Thyroid gland (tissue), 4 donors: ENCODE measurements around the gene SPTY2D1. TPM values are rescaled to one million over a fixed set of nuclear protein-coding genes. Genes with fewer than 3 reads are reported as not detected.

ENCODE experiments used
- DNase-seq, 2 donors: peaks; one replicate each; pipeline ENCODE4 v3.0.0-alpha.2; 2019
- H3K27ac ChIP-seq, 3 donors: fragments of 200-600 bp; sonication (generic); 1 replicate in 2 of 3; 2 replicates in 1 of 3; pipeline ENCODE4 v1.5.1; 2016 to 2019; ENCODE audit warnings: mild to moderate bottlenecking in 1 of 3, moderate library complexity in 1 of 3
- H3K27me3 ChIP-seq: fragments of 200-600 bp; sonication (generic); one replicate; pipeline ENCODE4 v1.5.1; 2019
- H3K36me3 ChIP-seq, 2 donors: fragments of 200-600 bp; sonication (generic); one replicate each; pipeline ENCODE4 v1.5.1; 2016 to 2019
- H3K4me1 ChIP-seq, 2 donors: fragments of 200-600 bp; sonication (generic); one replicate each; pipeline ENCODE4 v1.5.1; 2017 to 2019
- H3K4me3 ChIP-seq, 3 donors: fragments of 200-600 bp; sonication (generic); replicated peaks in 1 of 3; 1 replicate in 2 of 3; 2 replicates in 1 of 3; pipeline ENCODE4 v1.5.1; 2016; ENCODE audit warnings: mild to moderate bottlenecking in 1 of 3
- H3K9me3 ChIP-seq: fragments of 200-600 bp; sonication (generic); one replicate; pipeline ENCODE4 v1.5.1; 2017
- CTCF ChIP-seq, 6 experiments: fragments of 200-600 bp in 3 of 6; fragments of 450-650 bp in 3 of 6; sonication (generic) in 3 of 6; IDR thresholded peaks; one replicate each; pipeline ENCODE4 v1.5.1; 2016 to 2019; ENCODE audit warnings: antibody characterized with exemption in 6 of 6, mild to moderate bottlenecking in 2 of 6, inconsistent platforms in 1 of 6, moderate library complexity in 1 of 6
- POLR2A ChIP-seq, 2 donors: fragments of 450-650 bp; IDR thresholded peaks; one replicate each; pipeline ENCODE4 v1.6.1; 2017; ENCODE audit warnings: antibody characterized with exemption in 2 of 2, mild to moderate bottlenecking in 2 of 2, moderate library complexity in 1 of 2
- whole genome bisulfite sequencing, 2 donors: methylation state at CpG; one replicate each; pipeline ENCODE4 v1.1.5; 2017; 5-methylcytosine and 5-hydroxymethylcytosine counted together
- intact Hi-C: fragments of 100-400 bp; cut with DNase I; formaldehyde crosslinking; loops from one replicate; pipeline ENCODE4 v1.15.1; 2023
- total RNA-seq, 4 donors: library from RNA; depleted of rRNA; stranded (reverse); fragments of >200 nt; gene quantifications; one replicate each; pipeline ENCODE4 v1.2.3, GENCODE V29; 2016

The SPTY2D1 gene
- total RNA-seq, 4 donors from 2014 or later = 18.1 to 26.9 (median 24.9) TPM

- intact Hi-C loops = loop anchor here (5.0 to 10.0 kb wide), 4 partner anchors 48 to 311 kb away; partner anchors contain the start of genes GTF2H1, HPS5 and UEVLD
- DNase-seq = no peak
- WGBS, 2 donors = 52 to 54% methylated on average over 2 of the region's 2 CpGs
- Histone ChIP-seq H3K27ac (no peak overlapping the region), H3K4me1 (peaks cover 8 to 14% of the 10 kb centered on the region in 2 donors), H3K4me3 (no peak overlapping the region), H3K36me3 (no peaks in the 10 kb centered on the region), H3K27me3 (no peaks in the 10 kb centered on the region), H3K9me3 (no peaks in the 10 kb centered on the region)
- TF ChIP-seq POLR2A (IDR thresholded peaks at IDR 0.05) (no peak), CTCF (IDR thresholded peaks at IDR 0.05) (no peak)
These were observed 1.3 kb downstream of the SPTY2D1 start for GRCh38 chr11:18632841-18633240.

GRCh38 chr11:18624161-18624560, 10.0 kb downstream of the SPTY2D1 start:
- peaks cover 0 to 3% of the 10 kb centered on the region in 2 donors for H3K4me1 ChIP-seq
- WGBS, 2 donors = 90 to 94% methylated on average over 1 of the region's 1 CpG
- no peak overlapping the region for H3K27ac ChIP-seq
- H3K9me3 ChIP-seq = no peaks in the 10 kb centered on the region
- no peaks in the 10 kb centered on the region for H3K27me3 ChIP-seq
- DNase-seq = no peak
- no peak for TF ChIP-seq POLR2A (IDR thresholded peaks at IDR 0.05)
- no peak for TF ChIP-seq CTCF (IDR thresholded peaks at IDR 0.05)
- intact Hi-C loops = no loop called here
- no peak overlapping the region for H3K4me3 ChIP-seq
- H3K36me3 ChIP-seq = no peaks in the 10 kb centered on the region

GRCh38 chr11:18623707-18624106, 10.4 kb downstream of the SPTY2D1 start:
- H3K9me3 ChIP-seq = no peaks in the 10 kb centered on the region
- no peak for DNase-seq
- TF ChIP-seq POLR2A (IDR thresholded peaks at IDR 0.05) = no peak
- TF ChIP-seq CTCF (IDR thresholded peaks at IDR 0.05) = no peak
- intact Hi-C loops = no loop called here
- H3K27me3 ChIP-seq = no peaks in the 10 kb centered on the region
- H3K27ac ChIP-seq = no peak overlapping the region
- WGBS, 2 donors = 100% methylated on average over 2 of the region's 2 CpGs
- no peak overlapping the region for H3K4me3 ChIP-seq
- H3K4me1 ChIP-seq = peaks cover 3 to 5% of the 10 kb centered on the region in 2 donors
- H3K36me3 ChIP-seq = no peaks in the 10 kb centered on the region

GRCh38 chr11:18618342-18619025, 15.7 kb downstream of the SPTY2D1 start:
- H3K36me3 ChIP-seq = peaks cover 22% of the 10 kb centered on the region in 2 donors
- H3K9me3 ChIP-seq = no peaks in the 10 kb centered on the region
- no peak overlapping the region for H3K27ac ChIP-seq
- no peaks in the 10 kb centered on the region for H3K27me3 ChIP-seq
- WGBS, 2 donors = 54 to 60% methylated on average over 5 of the region's 5 CpGs
- no peak for TF ChIP-seq CTCF (IDR thresholded peaks at IDR 0.05)
- TF ChIP-seq POLR2A (IDR thresholded peaks at IDR 0.05) = no peak
- H3K4me3 ChIP-seq = no peak overlapping the region
- H3K4me1 ChIP-seq = peaks cover 5 to 10% of the 10 kb centered on the region in 2 donors
- intact Hi-C loops = no loop called here
- no peak for DNase-seq

- intact Hi-C loops = no loop called here
- no peak for DNase-seq
- H3K36me3 ChIP-seq = peaks cover 22% of the 10 kb centered on the region in 2 donors
- H3K27ac ChIP-seq = no peak overlapping the region
- 73 to 84% methylated on average over 10 of the region's 10 CpGs for WGBS, 2 donors
- TF ChIP-seq POLR2A (IDR thresholded peaks at IDR 0.05) (no peak), CTCF (IDR thresholded peaks at IDR 0.05) (no peak)
- peaks cover 5 to 10% of the 10 kb centered on the region in 2 donors for H3K4me1 ChIP-seq
- H3K4me3 ChIP-seq = no peak overlapping the region
- no peaks in the 10 kb centered on the region for H3K9me3 ChIP-seq
- H3K27me3 ChIP-seq = no peaks in the 10 kb centered on the region
These were observed 16.3 kb downstream of the SPTY2D1 start for GRCh38 chr11:18617688-18618341.
